Endothelial cell (in vitro differentiated cells): ENCODE measurements around the gene MARVELD1. TPM values are rescaled to one million over a fixed set of nuclear protein-coding genes. Genes with fewer than 3 reads are reported as not detected.

Experiments
- DNase-seq: peaks from one replicate; pipeline ENCODE4 v3.0.0; 2021; ENCODE audit warnings: low spot score
- H3K27ac Mint-ChIP-seq: one replicate; pipeline ENCODE4 v1.8.0; 2021; ENCODE audit warnings: mixed read lengths, inconsistent platforms; ENCODE audit not compliant: unreplicated experiment
- H3K27me3 Mint-ChIP-seq: one replicate; pipeline ENCODE4 v1.8.0; 2021; ENCODE audit warnings: mild to moderate bottlenecking, moderate library complexity, mixed read lengths, inconsistent platforms; ENCODE audit not compliant: unreplicated experiment
- H3K36me3 Mint-ChIP-seq: one replicate; pipeline ENCODE4 v1.8.0; 2021; ENCODE audit warnings: mild to moderate bottlenecking, low read depth, mixed read lengths, inconsistent platforms; ENCODE audit not compliant: unreplicated experiment
- H3K4me1 Mint-ChIP-seq: one replicate; pipeline ENCODE4 v1.8.0; 2021; ENCODE audit warnings: mild to moderate bottlenecking, mixed read lengths, inconsistent platforms; ENCODE audit not compliant: unreplicated experiment
- H3K4me3 Mint-ChIP-seq: one replicate; pipeline ENCODE4 v1.8.0; 2021; ENCODE audit warnings: mild to moderate bottlenecking, mixed read lengths, inconsistent platforms; ENCODE audit not compliant: unreplicated experiment
- H3K9me3 Mint-ChIP-seq: one replicate; pipeline ENCODE4 v1.8.0; 2021; ENCODE audit warnings: mixed read lengths, inconsistent platforms; ENCODE audit not compliant: unreplicated experiment
- total RNA-seq: library from RNA; stranded (reverse); fragmentation: NEBNext Ultra II Directional; extraction: Animal tissue kit (Norgen Biotek cat#: 25700); gene quantifications from one replicate; pipeline ENCODE4 v1.2.1, GENCODE V29; 2021; ENCODE audit not compliant: unreplicated experiment
- TF ChIP-seq, protein P1 (sequence below): fragments of 200-600 bp; sonication (generic); IDR thresholded peaks from one replicate; pipeline ENCODE4 v1.5.0; 2021; ENCODE audit warnings: antibody characterized with exemption; ENCODE audit not compliant: unreplicated experiment

MARVELD1 gene
- total RNA-seq, 1 donor from 2014 or later: 21.0 TPM

DNA sequence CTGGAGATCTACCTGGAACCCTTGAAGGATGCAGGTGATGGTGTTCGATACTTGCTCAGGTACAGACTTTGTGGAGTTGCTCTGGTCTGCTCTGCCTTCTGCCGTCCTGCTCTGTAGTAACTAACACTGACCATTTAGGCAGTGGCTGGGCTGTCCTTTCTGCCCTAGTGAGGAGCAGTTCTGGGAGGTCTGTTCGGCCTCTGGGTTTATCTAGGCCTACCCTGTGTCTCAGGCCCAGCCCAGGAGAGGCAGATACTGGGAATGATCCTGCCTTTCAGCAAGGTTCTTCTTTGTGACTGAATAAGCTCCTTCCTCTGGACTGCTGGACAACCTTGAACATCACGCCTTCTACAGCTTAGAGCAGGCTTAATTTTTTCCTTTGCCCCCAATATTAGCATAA lies 25.1 kb downstream of the MARVELD1 start:
- Mint-ChIP-seq H3K27ac (no peak overlapping the region), H3K4me3 (peak overlapping the region; percentile 97)

DNA sequence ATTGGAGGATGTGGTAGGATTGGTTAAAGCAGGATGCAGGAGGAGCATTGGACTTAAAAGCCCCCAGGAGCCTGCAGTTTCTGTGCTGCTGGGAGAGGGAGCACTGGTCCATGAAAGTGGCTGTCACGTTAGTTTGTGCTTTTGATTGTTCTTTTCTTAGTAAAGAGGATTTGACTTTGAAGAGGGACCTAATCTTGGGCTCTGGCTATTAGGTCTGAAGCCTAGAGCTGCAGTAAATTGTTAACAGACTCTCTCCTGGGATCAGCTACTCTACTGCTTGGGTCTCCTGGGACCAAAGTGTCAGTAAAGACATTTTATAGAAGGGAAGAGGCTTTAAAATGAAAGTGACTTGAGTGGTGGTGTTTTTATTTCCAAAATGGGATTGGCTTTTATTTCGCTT lies 27.1 kb downstream of the MARVELD1 start:
- Mint-ChIP-seq H3K27me3 (peaks cover 8% of the 10 kb centered on the region), H3K4me3 (peak overlapping the region; percentile 13), H3K36me3 (peaks cover 35% of the 10 kb centered on the region), H3K9me3 (no peaks in the 10 kb centered on the region), H3K27ac (no peak overlapping the region), H3K4me1 (peaks cover 15% of the 10 kb centered on the region)
- TF ChIP-seq, protein P1, sequence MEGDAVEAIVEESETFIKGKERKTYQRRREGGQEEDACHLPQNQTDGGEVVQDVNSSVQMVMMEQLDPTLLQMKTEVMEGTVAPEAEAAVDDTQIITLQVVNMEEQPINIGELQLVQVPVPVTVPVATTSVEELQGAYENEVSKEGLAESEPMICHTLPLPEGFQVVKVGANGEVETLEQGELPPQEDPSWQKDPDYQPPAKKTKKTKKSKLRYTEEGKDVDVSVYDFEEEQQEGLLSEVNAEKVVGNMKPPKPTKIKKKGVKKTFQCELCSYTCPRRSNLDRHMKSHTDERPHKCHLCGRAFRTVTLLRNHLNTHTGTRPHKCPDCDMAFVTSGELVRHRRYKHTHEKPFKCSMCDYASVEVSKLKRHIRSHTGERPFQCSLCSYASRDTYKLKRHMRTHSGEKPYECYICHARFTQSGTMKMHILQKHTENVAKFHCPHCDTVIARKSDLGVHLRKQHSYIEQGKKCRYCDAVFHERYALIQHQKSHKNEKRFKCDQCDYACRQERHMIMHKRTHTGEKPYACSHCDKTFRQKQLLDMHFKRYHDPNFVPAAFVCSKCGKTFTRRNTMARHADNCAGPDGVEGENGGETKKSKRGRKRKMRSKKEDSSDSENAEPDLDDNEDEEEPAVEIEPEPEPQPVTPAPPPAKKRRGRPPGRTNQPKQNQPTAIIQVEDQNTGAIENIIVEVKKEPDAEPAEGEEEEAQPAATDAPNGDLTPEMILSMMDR: no peak
- no peak for DNase-seq

More for the DNA sequence above, 25.1 kb downstream of the MARVELD1 start:
- peaks cover 23% of the 10 kb centered on the region for H3K36me3 Mint-ChIP-seq
- H3K9me3 Mint-ChIP-seq: no peaks in the 10 kb centered on the region
- no peak for DNase-seq
- peaks cover 15% of the 10 kb centered on the region for H3K4me1 Mint-ChIP-seq
- TF ChIP-seq, protein P1: no peak
- H3K27me3 Mint-ChIP-seq: peaks cover 13% of the 10 kb centered on the region

DNA sequence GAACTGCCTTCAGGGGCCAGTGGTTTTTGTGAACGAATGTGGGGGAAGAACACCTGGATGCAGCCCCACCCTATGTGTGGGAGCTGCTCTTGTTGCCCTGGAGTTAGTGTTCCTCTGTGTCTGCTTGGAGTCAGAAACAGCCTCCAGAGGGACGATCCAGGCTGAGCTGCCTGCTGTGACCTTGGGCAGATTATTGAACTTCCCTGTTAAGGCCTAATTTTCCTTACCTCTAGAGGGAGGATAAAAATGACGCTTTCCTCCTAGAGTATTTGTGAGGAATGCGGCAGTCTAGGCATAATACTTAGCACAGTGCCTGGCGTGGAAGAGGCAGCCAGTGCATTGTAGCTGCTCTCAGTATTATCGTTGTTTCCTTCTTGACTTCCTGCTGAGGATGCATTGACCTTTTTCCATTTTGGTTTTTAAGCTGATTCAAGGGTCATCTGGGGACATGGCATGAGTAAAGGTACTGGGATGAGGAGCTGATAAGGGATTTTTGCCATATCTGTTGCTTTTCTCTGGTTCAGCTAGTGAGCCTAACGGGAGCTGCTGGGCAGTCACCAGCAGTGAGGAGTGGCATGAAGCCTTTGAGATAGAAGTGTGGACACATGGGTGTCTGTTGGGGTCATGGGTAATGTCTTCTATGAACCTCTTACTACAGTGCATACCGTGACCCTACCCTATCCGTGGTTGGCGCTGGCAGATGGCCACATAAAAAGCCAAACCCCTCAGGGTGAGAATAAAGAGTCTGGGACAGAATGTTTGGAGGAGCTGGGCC lies 29.8 kb downstream of the MARVELD1 start:
- no peak overlapping the region for H3K27ac Mint-ChIP-seq
- no peak overlapping the region for H3K4me3 Mint-ChIP-seq
- TF ChIP-seq, protein P1: no peak
- H3K4me1 Mint-ChIP-seq: peaks cover 6% of the 10 kb centered on the region
- H3K36me3 Mint-ChIP-seq: peaks cover 37% of the 10 kb centered on the region
- H3K27me3 Mint-ChIP-seq: peaks cover 5% of the 10 kb centered on the region
- no peak for DNase-seq
- H3K9me3 Mint-ChIP-seq: no peaks in the 10 kb centered on the region

DNA sequence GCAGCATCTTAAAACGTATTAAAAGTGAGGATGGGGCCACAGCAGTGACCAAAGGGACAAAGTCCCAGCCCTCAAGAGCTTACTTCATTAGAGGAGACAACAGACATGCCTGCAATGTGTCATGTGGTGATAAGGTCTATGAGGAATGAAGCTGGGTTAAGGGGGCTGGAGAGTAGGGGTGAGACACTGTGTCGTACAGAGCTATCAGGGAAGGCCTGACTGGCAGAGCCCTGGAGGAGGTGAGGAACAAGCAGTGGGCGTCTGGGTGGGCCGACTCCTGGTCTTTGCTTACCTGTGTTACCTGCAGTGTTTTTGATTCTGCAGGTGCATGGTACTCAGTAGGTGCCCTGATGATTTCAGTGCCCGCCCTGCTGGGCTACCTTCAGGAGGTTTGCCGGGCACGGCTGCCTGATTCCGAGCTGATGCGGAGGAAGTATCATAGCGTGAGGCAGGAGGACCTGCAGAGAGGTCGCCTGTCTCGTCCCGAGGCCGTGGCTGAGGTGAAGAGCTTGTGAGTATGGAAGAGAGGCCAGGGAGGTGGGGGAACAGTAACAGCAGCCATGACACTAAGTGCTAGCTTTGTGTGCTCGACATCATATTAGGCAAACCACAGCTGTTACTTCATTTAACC lies 31.0 kb downstream of the MARVELD1 start:
- no peaks in the 10 kb centered on the region for H3K9me3 Mint-ChIP-seq
- peaks cover 5% of the 10 kb centered on the region for H3K27me3 Mint-ChIP-seq
- H3K4me3 Mint-ChIP-seq: no peak overlapping the region
- peaks cover 36% of the 10 kb centered on the region for H3K36me3 Mint-ChIP-seq
- H3K4me1 Mint-ChIP-seq: peaks cover 3% of the 10 kb centered on the region
- TF ChIP-seq, protein P1: no peak
- H3K27ac Mint-ChIP-seq: no peak overlapping the region
- no peak for DNase-seq

DNA sequence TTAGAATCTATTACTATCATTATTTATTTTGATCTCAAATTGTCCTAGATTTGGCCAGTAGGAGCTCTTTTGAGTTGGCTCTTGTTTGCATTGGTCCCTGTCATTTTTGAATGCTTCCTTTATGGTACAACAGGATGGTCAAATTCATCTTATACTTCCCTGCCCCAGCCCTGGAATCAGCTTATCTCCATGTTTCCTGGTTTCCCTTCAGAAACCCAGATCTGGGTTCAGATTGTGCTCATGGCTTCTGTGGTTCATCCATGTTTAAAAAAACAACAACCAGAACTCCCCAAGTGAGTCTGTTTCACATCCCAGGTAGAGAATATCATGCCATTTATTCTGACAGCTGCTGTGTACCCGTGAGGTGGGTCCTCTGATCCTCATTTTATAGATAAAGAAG lies 34.0 kb downstream of the MARVELD1 start:
- no peaks in the 10 kb centered on the region for H3K9me3 Mint-ChIP-seq
- peaks cover 3% of the 10 kb centered on the region for H3K4me1 Mint-ChIP-seq
- peaks cover 5% of the 10 kb centered on the region for H3K27me3 Mint-ChIP-seq
- DNase-seq: no peak
- H3K27ac Mint-ChIP-seq: no peak overlapping the region
- H3K36me3 Mint-ChIP-seq: peaks cover 37% of the 10 kb centered on the region
- H3K4me3 Mint-ChIP-seq: no peak overlapping the region
- TF ChIP-seq, protein P1: no peak
